NB4 (cell line): ENCODE data around the gene GTF2I.
"Not testable (repeated sequence)": the region's sequence is repeated elsewhere in the genome, so short reads cannot be mapped to it uniquely, and the experiment has no call there.

ENCODE experiments used
- POLR2A ChIP-seq: IDR thresholded peaks from 2 replicates; pipeline ENCODE4 v1.6.1; 2011; ENCODE audit warnings: mild to moderate bottlenecking; ENCODE audit not compliant: insufficient read length; ENCODE audit errors: extremely low read depth
- TF ChIP-seq, protein P1 (sequence below): IDR thresholded peaks from one replicate; pipeline ENCODE4 v1.5.1; 2012; ENCODE audit warnings: low read depth, low read length
- TF ChIP-seq, protein P2 (sequence below): IDR thresholded peaks from 2 replicates; pipeline ENCODE4 v1.6.1; 2011; ENCODE audit warnings: low read depth, low read length

DNA sequence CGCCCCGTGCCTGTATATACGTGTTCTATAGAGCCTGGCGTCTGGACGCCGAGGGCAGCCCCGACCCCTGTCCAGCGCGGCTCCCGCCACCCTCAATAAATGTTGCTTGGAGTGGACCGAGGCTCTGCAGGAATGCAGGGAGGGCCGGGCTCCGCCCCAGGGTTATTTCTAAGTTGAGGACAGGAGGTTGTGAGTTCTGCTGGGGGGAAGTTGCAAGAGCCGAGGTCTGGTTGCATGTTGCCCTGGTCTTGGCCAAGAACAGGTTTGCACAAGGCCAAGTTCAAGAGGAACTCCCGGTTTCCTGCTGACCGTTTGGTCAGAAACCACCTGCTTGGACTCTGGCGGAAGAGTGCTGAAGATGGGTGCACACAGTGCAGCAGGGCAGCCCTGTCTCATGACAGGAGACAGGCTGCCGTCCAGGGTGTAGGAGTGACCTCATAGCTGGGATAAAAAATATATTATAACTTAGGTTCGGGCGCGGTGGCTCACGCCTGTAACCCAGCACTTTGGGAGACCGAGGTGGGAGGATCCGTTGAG lies 131.8 kb downstream of the GTF2I start:
- TF ChIP-seq, protein P1, sequence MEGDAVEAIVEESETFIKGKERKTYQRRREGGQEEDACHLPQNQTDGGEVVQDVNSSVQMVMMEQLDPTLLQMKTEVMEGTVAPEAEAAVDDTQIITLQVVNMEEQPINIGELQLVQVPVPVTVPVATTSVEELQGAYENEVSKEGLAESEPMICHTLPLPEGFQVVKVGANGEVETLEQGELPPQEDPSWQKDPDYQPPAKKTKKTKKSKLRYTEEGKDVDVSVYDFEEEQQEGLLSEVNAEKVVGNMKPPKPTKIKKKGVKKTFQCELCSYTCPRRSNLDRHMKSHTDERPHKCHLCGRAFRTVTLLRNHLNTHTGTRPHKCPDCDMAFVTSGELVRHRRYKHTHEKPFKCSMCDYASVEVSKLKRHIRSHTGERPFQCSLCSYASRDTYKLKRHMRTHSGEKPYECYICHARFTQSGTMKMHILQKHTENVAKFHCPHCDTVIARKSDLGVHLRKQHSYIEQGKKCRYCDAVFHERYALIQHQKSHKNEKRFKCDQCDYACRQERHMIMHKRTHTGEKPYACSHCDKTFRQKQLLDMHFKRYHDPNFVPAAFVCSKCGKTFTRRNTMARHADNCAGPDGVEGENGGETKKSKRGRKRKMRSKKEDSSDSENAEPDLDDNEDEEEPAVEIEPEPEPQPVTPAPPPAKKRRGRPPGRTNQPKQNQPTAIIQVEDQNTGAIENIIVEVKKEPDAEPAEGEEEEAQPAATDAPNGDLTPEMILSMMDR, result not testable (repeated sequence)
- not testable (repeated sequence) for TF ChIP-seq POLR2A
- TF ChIP-seq, protein P2, sequence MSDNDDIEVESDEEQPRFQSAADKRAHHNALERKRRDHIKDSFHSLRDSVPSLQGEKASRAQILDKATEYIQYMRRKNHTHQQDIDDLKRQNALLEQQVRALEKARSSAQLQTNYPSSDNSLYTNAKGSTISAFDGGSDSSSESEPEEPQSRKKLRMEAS, result not testable (repeated sequence)
